Measurements from ENCODE around the gene ASAP3.

GRCh38 chr1:23449306-23449705, 34.7 kb downstream of the ASAP3 start:
- TF ChIP-seq ZNF75A (CRISPR knock-in tag; IDR thresholded peaks at IDR 0.05): no peak
- no peak for TF ChIP-seq L3MBTL2 (IDR thresholded peaks at IDR 0.05)
- no peak for TF ChIP-seq NR3C1 (CRISPR knock-in tag; IDR thresholded peaks at IDR 0.05)
- TF ChIP-seq SIN3B (IDR thresholded peaks at IDR 0.05; ENCODE audit: low read depth): no peak
- no peak for TF ChIP-seq CTCF (IDR thresholded peaks at IDR 0.05 in 2 of 3, conservative IDR thresholded peaks at IDR 0.05 in 1 of 3; ENCODE audit: insufficient read depth in 2 of 3, low read depth in 1 of 3, low read length in 3 of 3)
